Esophagus squamous epithelium (tissue), 5 donors: ENCODE results near the gene PEX14. TPM values are rescaled to one million over a fixed set of nuclear protein-coding genes. Genes with fewer than 3 reads are reported as not detected.

Experiments used
- DNase-seq: peaks from one replicate; lab custom pipeline; 2025; lab: John Stamatoyannopoulos, UW
- H3K27ac ChIP-seq, 4 donors: fragments of 200-600 bp; sonication (generic); one replicate each; pipeline ENCODE4 v1.5.1; 2016 to 2019; ENCODE audit warnings: mild to moderate bottlenecking in 1 of 4
- H3K27me3 ChIP-seq, 4 donors: fragments of 200-600 bp; sonication (generic); 1 replicate in 3 of 4; 2 replicates in 1 of 4; pipeline versions ENCODE4 v1.5.1 to v1.6.0; 2017 to 2021; ENCODE audit warnings: antibody characterized with exemption in 1 of 4
- H3K36me3 ChIP-seq, 3 donors: fragments of 200-600 bp; sonication (generic); one replicate each; pipeline ENCODE4 v1.5.1; 2016 to 2019
- H3K4me1 ChIP-seq, 3 donors: fragments of 200-600 bp; sonication (generic); one replicate each; pipeline ENCODE4 v1.5.1; 2017 to 2019
- H3K4me3 ChIP-seq, 4 donors: fragments of 200-600 bp; sonication (generic); 1 replicate in 3 of 4; 2 replicates in 1 of 4; pipeline ENCODE4 v1.5.1; 2016 to 2019; ENCODE audit warnings: mild to moderate bottlenecking in 2 of 4, moderate library complexity in 1 of 4
- H3K9me3 ChIP-seq, 3 donors: fragments of 200-600 bp; sonication (generic); one replicate each; pipeline ENCODE4 v1.5.1; 2016 to 2019
- POLR2A ChIP-seq, 4 donors: fragments of 450-650 bp; IDR thresholded peaks; one replicate each; pipeline ENCODE4 v1.6.1; 2017; ENCODE audit warnings: antibody characterized with exemption in 4 of 4, mild to moderate bottlenecking in 4 of 4, moderate library complexity in 3 of 4
- WGBS, 2 donors: methylation state at CpG; one replicate each; pipeline ENCODE4 v1.1.5; 2018; 5-methylcytosine and 5-hydroxymethylcytosine counted together
- intact Hi-C: fragments of 100-400 bp; cut with DNase I; formaldehyde crosslinking; loops from one replicate; pipeline ENCODE4 v1.15.0; 2022
- total RNA-seq, 4 donors: library from RNA; depleted of rRNA; stranded (reverse); fragments of >200 nt; gene quantifications; one replicate each; pipeline ENCODE4 v1.1.0, GENCODE V29; 2016
- TF ChIP-seq, protein P1 (sequence below), 6 experiments: fragments of 450-650 bp in 4 of 6; fragments of 200-600 bp in 2 of 6; sonication (generic) in 2 of 6; IDR thresholded peaks; one replicate each; pipeline ENCODE4 v1.5.1; 2016 to 2019; ENCODE audit warnings: antibody characterized with exemption in 6 of 6, mild to moderate bottlenecking in 4 of 6, moderate library complexity in 4 of 6
- donor health status: DM: yes; HTN: yes; CAD: no.

PEX14 gene
- total RNA-seq, 4 donors from 2014 or later, result 9.4 to 22.9 (median 15.2) TPM

DNA sequence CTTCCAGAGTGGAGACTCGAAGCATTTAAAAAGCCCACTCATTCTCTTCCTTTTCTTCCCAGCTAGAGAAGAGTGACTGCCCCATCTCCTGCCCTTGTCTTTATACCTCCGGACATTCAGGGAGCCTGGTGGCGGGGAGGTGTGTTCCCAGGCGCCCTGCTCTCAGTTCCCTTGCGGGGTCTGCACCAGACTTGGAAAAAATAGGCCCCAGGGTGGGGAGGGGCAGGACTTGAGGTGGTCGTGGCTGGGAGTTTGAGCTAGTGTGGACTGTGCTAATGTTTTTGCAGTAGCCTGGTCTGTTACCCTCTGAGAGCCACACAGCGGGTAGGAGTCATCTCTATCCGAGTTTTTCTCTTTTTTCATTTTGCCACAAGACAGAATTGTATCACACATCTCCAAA is 139.1 kb downstream of the PEX14 start:
- peaks cover 0 to 44% (median 0%) of the 10 kb centered on the region in 3 donors for H3K36me3 ChIP-seq
- DNase-seq, result no peak
- TF ChIP-seq POLR2A (IDR thresholded peaks at IDR 0.05), result no peak
- TF ChIP-seq, protein P1, sequence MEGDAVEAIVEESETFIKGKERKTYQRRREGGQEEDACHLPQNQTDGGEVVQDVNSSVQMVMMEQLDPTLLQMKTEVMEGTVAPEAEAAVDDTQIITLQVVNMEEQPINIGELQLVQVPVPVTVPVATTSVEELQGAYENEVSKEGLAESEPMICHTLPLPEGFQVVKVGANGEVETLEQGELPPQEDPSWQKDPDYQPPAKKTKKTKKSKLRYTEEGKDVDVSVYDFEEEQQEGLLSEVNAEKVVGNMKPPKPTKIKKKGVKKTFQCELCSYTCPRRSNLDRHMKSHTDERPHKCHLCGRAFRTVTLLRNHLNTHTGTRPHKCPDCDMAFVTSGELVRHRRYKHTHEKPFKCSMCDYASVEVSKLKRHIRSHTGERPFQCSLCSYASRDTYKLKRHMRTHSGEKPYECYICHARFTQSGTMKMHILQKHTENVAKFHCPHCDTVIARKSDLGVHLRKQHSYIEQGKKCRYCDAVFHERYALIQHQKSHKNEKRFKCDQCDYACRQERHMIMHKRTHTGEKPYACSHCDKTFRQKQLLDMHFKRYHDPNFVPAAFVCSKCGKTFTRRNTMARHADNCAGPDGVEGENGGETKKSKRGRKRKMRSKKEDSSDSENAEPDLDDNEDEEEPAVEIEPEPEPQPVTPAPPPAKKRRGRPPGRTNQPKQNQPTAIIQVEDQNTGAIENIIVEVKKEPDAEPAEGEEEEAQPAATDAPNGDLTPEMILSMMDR (IDR thresholded peaks at IDR 0.05), result no peak
- H3K4me1 ChIP-seq, result peaks cover 0 to 5% (median 0%) of the 10 kb centered on the region in 3 donors
- intact Hi-C loops, result no loop called here
- no peaks in the 10 kb centered on the region for H3K9me3 ChIP-seq
- no peak overlapping the region for H3K27ac ChIP-seq
- no peak overlapping the region for H3K4me3 ChIP-seq
- WGBS, 2 donors, result 87 to 94% methylated on average over 6 to 7 of the region's 8 CpGs
- no peaks in the 10 kb centered on the region for H3K27me3 ChIP-seq

GRCh38 chr1:10614377-10615225 is 139.9 kb downstream of the PEX14 start:
- Histone ChIP-seq H3K27me3 (no peaks in the 10 kb centered on the region), H3K27ac (no peak overlapping the region), H3K4me3 (no peak overlapping the region), H3K36me3 (peaks cover 0 to 45% (median 0%) of the 10 kb centered on the region in 3 donors), H3K9me3 (no peaks in the 10 kb centered on the region), H3K4me1 (peaks cover 0 to 12% (median 0%) of the 10 kb centered on the region in 3 donors)
- TF ChIP-seq, protein P1 (IDR thresholded peaks at IDR 0.05), result no peak
- TF ChIP-seq POLR2A (IDR thresholded peaks at IDR 0.05), result no peak
- intact Hi-C loops, result no loop called here
- DNase-seq, result no peak
- WGBS, 2 donors, result 81 to 93% methylated on average over 11 to 18 of the region's 18 CpGs

DNA sequence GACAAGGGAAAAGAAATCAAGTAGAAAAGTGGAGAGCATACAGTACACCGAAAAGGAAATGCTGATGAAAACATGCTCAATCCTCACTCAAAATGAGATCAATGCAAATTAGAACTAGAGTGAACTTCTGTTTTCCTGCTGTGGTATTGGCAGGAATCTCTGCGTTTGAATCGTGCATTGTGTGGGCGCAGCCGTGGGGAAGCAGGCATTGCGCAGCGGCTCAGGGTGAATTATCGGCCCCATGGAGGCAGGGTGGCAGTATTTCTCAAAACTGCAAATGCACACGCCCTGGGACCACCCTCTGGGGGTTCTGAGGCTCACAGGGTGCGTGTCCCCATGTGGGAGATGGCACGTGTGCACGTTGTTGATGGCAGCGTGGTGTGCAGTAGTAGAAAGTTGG is 140.6 kb downstream of the PEX14 start:
- Histone ChIP-seq H3K4me1 (peaks cover 0 to 15% (median 0%) of the 10 kb centered on the region in 3 donors), H3K36me3 (peaks cover 0 to 45% (median 0%) of the 10 kb centered on the region in 3 donors), H3K27ac (no peak overlapping the region), H3K27me3 (no peaks in the 10 kb centered on the region), H3K4me3 (no peak overlapping the region), H3K9me3 (no peaks in the 10 kb centered on the region)
- no peak for TF ChIP-seq POLR2A (IDR thresholded peaks at IDR 0.05)
- TF ChIP-seq, protein P1 (IDR thresholded peaks at IDR 0.05), result no peak
- intact Hi-C loops, result no loop called here
- DNase-seq, result no peak
- WGBS, 2 donors, result 64 to 90% methylated on average over 13 of the region's 13 CpGs

GRCh38 chr1:10615932-10616671 is 141.4 kb downstream of the PEX14 start:
- TF ChIP-seq, protein P1 (IDR thresholded peaks at IDR 0.05), result no peak
- TF ChIP-seq POLR2A (IDR thresholded peaks at IDR 0.05), result no peak
- Histone ChIP-seq H3K4me1 (peaks cover 0 to 15% (median 0%) of the 10 kb centered on the region in 3 donors), H3K9me3 (no peaks in the 10 kb centered on the region), H3K4me3 (no peak overlapping the region), H3K36me3 (peaks cover 0 to 45% (median 0%) of the 10 kb centered on the region in 3 donors), H3K27me3 (no peaks in the 10 kb centered on the region), H3K27ac (no peak overlapping the region)
- intact Hi-C loops, result no loop called here
- DNase-seq, result no peak
- WGBS, 2 donors, result 91 to 94% methylated on average over 10 to 14 of the region's 27 CpGs

DNA sequence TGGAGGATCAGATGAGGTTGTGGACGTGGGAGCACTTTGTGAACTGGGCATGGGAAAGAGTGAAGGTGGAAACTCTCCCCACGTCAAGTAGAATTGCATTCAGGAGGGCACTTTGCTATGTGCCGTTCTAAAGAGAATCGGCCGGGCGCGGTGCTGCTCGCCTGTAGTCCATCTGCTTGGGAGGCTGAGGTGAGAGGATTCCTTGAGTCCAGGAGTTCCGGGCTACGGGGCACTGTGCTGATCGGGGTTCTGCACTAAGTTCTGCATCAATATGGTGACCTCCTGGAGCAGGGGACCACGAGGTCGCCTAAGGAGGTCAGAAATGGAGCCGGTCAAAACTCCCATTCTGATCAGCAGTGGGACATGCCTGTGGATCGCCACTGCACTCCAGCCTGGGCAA is 141.9 kb downstream of the PEX14 start:
- DNase-seq, result no peak
- Histone ChIP-seq H3K4me3 (no peak overlapping the region), H3K9me3 (no peaks in the 10 kb centered on the region), H3K4me1 (peaks cover 0 to 18% (median 0%) of the 10 kb centered on the region in 3 donors), H3K36me3 (peaks cover 0 to 45% (median 0%) of the 10 kb centered on the region in 3 donors), H3K27me3 (no peaks in the 10 kb centered on the region), H3K27ac (no peak overlapping the region)
- 86 to 99% methylated on average over 5 to 11 of the region's 15 CpGs for WGBS, 2 donors
- intact Hi-C loops, result no loop called here
- no peak for TF ChIP-seq POLR2A (IDR thresholded peaks at IDR 0.05)
- TF ChIP-seq, protein P1 (IDR thresholded peaks at IDR 0.05), result no peak
